ENCODE measurements around the gene NLRC5. TPM values are rescaled to one million over a fixed set of nuclear protein-coding genes. Genes with fewer than 3 reads are reported as not detected.

Gene NLRC5, protein sequence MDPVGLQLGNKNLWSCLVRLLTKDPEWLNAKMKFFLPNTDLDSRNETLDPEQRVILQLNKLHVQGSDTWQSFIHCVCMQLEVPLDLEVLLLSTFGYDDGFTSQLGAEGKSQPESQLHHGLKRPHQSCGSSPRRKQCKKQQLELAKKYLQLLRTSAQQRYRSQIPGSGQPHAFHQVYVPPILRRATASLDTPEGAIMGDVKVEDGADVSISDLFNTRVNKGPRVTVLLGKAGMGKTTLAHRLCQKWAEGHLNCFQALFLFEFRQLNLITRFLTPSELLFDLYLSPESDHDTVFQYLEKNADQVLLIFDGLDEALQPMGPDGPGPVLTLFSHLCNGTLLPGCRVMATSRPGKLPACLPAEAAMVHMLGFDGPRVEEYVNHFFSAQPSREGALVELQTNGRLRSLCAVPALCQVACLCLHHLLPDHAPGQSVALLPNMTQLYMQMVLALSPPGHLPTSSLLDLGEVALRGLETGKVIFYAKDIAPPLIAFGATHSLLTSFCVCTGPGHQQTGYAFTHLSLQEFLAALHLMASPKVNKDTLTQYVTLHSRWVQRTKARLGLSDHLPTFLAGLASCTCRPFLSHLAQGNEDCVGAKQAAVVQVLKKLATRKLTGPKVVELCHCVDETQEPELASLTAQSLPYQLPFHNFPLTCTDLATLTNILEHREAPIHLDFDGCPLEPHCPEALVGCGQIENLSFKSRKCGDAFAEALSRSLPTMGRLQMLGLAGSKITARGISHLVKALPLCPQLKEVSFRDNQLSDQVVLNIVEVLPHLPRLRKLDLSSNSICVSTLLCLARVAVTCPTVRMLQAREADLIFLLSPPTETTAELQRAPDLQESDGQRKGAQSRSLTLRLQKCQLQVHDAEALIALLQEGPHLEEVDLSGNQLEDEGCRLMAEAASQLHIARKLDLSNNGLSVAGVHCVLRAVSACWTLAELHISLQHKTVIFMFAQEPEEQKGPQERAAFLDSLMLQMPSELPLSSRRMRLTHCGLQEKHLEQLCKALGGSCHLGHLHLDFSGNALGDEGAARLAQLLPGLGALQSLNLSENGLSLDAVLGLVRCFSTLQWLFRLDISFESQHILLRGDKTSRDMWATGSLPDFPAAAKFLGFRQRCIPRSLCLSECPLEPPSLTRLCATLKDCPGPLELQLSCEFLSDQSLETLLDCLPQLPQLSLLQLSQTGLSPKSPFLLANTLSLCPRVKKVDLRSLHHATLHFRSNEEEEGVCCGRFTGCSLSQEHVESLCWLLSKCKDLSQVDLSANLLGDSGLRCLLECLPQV (N-terminal part only)
- total RNA-seq = 100 to 1,000 TPM; 206 to 401 (median 237) TPM
- polyA plus RNA-seq = 100 to 1,000 TPM in 2 of 3 donors, 10 to 100 TPM in 1; 52.0 to 175 (median 161) TPM
- long read RNA-seq, donor 1, partial matches to known transcripts = 0 of 1 reads
- long read RNA-seq, donor 1, other reads (novel, unspliced or antisense) = 0 of 1 reads
- long read RNA-seq, donor 2, partial matches to known transcripts = 0 of 1 reads
- long read RNA-seq, donor 2, other reads (novel, unspliced or antisense) = 0 of 1 reads

DNA sequence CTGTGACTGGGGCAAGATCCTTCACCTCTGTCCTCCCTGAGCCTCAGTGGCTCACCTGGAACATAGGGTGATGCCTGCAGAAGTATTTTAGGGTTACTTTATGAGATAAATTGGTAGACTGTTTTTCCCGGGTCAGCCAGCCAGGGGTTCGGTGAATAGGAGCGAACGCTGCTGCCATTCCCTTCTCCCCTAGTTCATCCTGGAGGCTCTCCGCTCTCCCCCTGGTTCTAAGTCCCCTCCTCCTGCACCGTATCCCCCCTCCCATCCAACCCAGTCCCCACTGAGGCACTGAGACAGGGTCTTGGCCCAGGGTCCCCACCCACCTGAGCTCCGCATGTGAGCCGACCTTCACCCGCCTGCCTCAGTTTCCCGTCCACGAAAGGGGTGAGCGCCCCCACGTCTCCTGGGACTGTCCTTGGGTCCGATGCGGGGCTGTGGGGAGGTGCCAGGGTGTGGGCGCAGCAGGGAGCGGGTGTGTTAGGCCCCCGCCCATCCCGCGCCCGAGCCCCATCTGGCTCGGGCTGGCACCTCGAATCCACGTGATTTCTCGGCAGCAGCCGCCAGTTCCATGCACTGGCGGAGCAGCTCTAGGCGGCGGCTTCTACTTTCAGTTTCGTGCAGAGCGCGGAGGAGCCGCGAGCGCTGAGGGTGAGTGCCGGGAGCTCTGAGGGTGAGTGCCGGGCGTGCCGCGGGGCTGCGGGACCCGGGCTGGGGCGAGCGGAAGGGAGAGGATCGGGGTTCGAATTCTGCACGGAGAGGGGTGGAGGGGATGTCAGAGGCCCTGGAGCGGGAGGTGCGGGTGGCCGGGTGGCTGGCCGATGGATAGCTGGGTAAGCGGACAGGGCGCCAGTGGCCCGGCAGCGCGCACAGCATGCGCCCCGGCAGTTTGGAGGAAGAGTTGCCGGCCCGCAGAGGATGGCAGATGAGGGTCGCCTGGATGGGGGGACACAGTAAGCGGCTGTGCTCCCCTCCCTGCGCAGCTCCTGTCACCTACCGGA is at the start of gene NLRC5:
Gene NLRC5 (plus strand): TSS at position 610 of the 998 bp plus-strand sequence. CDS start 31,156 bp downstream, outside the sequence.
- intact Hi-C loops (cut with DNase I; ENCODE audit: low total_unique reads) = no loop called here
- peaks cover 63 to 97% (median 89%) of the 10 kb centered on the region in 6 donors for H3K4me1 ChIP-seq
- TF ChIP-seq, protein P1, sequence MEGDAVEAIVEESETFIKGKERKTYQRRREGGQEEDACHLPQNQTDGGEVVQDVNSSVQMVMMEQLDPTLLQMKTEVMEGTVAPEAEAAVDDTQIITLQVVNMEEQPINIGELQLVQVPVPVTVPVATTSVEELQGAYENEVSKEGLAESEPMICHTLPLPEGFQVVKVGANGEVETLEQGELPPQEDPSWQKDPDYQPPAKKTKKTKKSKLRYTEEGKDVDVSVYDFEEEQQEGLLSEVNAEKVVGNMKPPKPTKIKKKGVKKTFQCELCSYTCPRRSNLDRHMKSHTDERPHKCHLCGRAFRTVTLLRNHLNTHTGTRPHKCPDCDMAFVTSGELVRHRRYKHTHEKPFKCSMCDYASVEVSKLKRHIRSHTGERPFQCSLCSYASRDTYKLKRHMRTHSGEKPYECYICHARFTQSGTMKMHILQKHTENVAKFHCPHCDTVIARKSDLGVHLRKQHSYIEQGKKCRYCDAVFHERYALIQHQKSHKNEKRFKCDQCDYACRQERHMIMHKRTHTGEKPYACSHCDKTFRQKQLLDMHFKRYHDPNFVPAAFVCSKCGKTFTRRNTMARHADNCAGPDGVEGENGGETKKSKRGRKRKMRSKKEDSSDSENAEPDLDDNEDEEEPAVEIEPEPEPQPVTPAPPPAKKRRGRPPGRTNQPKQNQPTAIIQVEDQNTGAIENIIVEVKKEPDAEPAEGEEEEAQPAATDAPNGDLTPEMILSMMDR (IDR thresholded peaks at IDR 0.05 in 8 of 11, conservative IDR thresholded peaks at IDR 0.05 in 3 of 11) = peak in 1 of 11 experiments; percentile 18
- peak; percentile 97 to 98 (median 97) for TF ChIP-seq POLR2AphosphoS5 (IDR thresholded peaks at IDR 0.05)
- peak; percentile 57 to 83 (median 73) for TF ChIP-seq POLR2A (IDR thresholded peaks at IDR 0.05)

DNA sequence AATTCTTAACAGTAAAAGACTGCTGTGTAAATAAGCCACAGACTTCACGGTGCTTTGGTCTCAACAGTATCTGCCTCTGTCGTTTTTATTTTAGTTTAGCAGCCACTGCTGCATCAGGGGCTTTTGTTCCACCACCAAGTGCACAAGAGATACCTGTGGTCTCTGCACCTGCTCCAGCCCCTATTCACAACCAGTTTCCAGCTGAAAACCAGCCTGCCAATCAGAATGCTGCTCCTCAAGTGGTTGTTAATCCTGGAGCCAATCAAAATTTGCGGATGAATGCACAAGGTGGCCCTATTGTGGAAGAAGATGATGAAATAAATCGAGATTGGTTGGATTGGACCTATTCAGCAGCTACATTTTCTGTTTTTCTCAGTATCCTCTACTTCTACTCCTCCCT is 49.6 kb upstream of the NLRC5 start:
- intact Hi-C loops (cut with DNase I; ENCODE audit: low total_unique reads) = no loop called here

More for the DNA sequence above, at the start of gene NLRC5:
- 2 to 5% (median 3%) methylated on average over 46 to 64 of the region's 64 CpGs for WGBS, 5 donors
- DNase-seq = peak; percentile 98
- H3K27me3 ChIP-seq (replicated peaks in 1 of 7) = no peaks in the 10 kb centered on the region
- H3K4me3 ChIP-seq = peak within 1 kb of the TSS; percentile 78 to 98 (median 92)
- peaks cover 0 to 50% (median 0%) of the 10 kb centered on the region in 6 donors for H3K36me3 ChIP-seq
- peak within 1 kb of the TSS; percentile 91 to 96 (median 93) for H3K27ac ChIP-seq
- no peaks in the 10 kb centered on the region for H3K9me3 ChIP-seq

DNA sequence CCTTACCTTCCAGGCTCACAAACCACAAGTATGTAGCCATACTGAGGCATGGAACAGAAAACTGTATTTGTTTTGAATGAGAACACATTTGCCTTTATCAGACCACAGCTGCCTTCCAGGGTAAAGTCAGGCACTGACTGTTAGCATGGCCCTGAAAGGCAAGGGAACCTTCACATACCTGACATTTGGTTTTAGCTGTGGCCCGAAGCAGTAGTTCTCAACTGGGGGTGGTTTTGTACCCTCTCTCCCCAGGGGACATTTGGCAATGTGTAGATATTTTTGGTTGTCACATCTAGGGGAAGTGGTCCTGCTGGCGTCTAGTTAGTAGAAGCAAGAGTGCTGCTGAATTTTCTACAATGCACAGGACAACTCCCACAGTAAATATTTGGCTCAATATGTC is 48.3 kb upstream of the NLRC5 start:
- WGBS, 5 donors = 36 to 62% (median 55%) methylated on average over 2 of the region's 2 CpGs
- Histone ChIP-seq H3K9me3 (no peaks in the 10 kb centered on the region), H3K27me3 (replicated peaks in 1 of 7) (no peaks in the 10 kb centered on the region), H3K4me3 (peak overlapping the region in 1 of 8 donors; percentile 0), H3K27ac (peak overlapping the region in 4 of 8 donors; percentile 18 to 81 (median 44)), H3K36me3 (peaks cover 15 to 100% (median 96%) of the 10 kb centered on the region in 6 donors), H3K4me1 (peaks cover 16 to 93% (median 68%) of the 10 kb centered on the region in 6 donors)
- intact Hi-C loops (cut with DNase I; ENCODE audit: low total_unique reads) = no loop called here
- peak in 1 of 3 donors; percentile 80 for TF ChIP-seq POLR2AphosphoS5 (IDR thresholded peaks at IDR 0.05)
- TF ChIP-seq, protein P1 (IDR thresholded peaks at IDR 0.05 in 8 of 11, conservative IDR thresholded peaks at IDR 0.05 in 3 of 11) = no peak
- DNase-seq = peak; percentile 3

More for the DNA sequence above, 49.6 kb upstream of the NLRC5 start:
- H3K9me3 ChIP-seq = no peaks in the 10 kb centered on the region
- peak overlapping the region in 5 of 8 donors; percentile 31 to 81 (median 57) for H3K27ac ChIP-seq
- H3K27me3 ChIP-seq (replicated peaks in 1 of 7) = no peaks in the 10 kb centered on the region
- no peak for DNase-seq
- 66 to 79% (median 74%) methylated on average over 4 of the region's 4 CpGs for WGBS, 5 donors
- H3K4me1 ChIP-seq = peaks cover 29 to 99% (median 74%) of the 10 kb centered on the region in 6 donors
- peak in 1 of 3 donors; percentile 35 for TF ChIP-seq POLR2AphosphoS5 (IDR thresholded peaks at IDR 0.05)
- no peak for TF ChIP-seq POLR2A (IDR thresholded peaks at IDR 0.05)
- H3K36me3 ChIP-seq = peaks cover 12 to 100% (median 96%) of the 10 kb centered on the region in 6 donors
- H3K4me3 ChIP-seq = peak overlapping the region in 1 of 8 donors; percentile 82

All from spleen (tissue), 13 donors.